Glomerular visceral epithelial cell (primary cell): ENCODE measurements around the gene HCRTR1.

Experiments
- DNase-seq: peaks from one replicate; pipeline ENCODE4 v3.0.0-alpha.2; 2016; ENCODE audit errors: extremely low spot score

HCRTR1 gene

GRCh38 chr1:31626223-31627207 is 9.0 kb downstream of the HCRTR1 start:
- DNase-seq: no peak

GRCh38 chr1:31627301-31627929 is 9.9 kb downstream of the HCRTR1 start:
- DNase-seq: no peak

GRCh38 chr1:31627930-31628559 is 10.6 kb downstream of the HCRTR1 start:
- no peak for DNase-seq

- DNase-seq: no peak
Measured at GRCh38 chr1:31628931-31629556, 11.6 kb downstream of the HCRTR1 start.

GRCh38 chr1:31632649-31633048 is 15.2 kb downstream of the HCRTR1 start:
- no peak for DNase-seq

GRCh38 chr1:31633117-31633516 is 15.6 kb downstream of the HCRTR1 start:
- peak; percentile 26 for DNase-seq

- no peak for DNase-seq
Measured at GRCh38 chr1:31637915-31638673, 20.6 kb downstream of the HCRTR1 start.

GRCh38 chr1:31639543-31639942 is 22.1 kb downstream of the HCRTR1 start:
- DNase-seq: no peak

- no peak for DNase-seq
Measured at GRCh38 chr1:31640179-31640578, 22.7 kb downstream of the HCRTR1 start.

- no peak for DNase-seq
Measured at GRCh38 chr1:31640964-31641363, 23.5 kb downstream of the HCRTR1 start.

GRCh38 chr1:31642366-31642765 is 24.9 kb downstream of the HCRTR1 start:
- DNase-seq: no peak

GRCh38 chr1:31642897-31643296 is 25.4 kb downstream of the HCRTR1 start:
- DNase-seq: no peak

GRCh38 chr1:31643976-31644559 is 26.6 kb downstream of the HCRTR1 start:
- DNase-seq: no peak

GRCh38 chr1:31644560-31645273 is 27.2 kb downstream of the HCRTR1 start, which contains the start of gene PEF1:
PEF1 (minus strand) TSS chr1:31644876; CDS start chr1:31644864, 12 bp downstream.
- DNase-seq: peak; percentile 99

- DNase-seq: no peak
Measured at GRCh38 chr1:31645274-31645568, 27.7 kb downstream of the HCRTR1 start.

GRCh38 chr1:31646259-31646960 is 28.9 kb downstream of the HCRTR1 start:
- DNase-seq: no peak

- no peak for DNase-seq
Measured at GRCh38 chr1:31647106-31647505, 29.6 kb downstream of the HCRTR1 start.

- no peak for DNase-seq
Measured at GRCh38 chr1:31648190-31648589, 30.7 kb downstream of the HCRTR1 start.

GRCh38 chr1:31648641-31649357 is 31.3 kb downstream of the HCRTR1 start:
- DNase-seq: no peak
